ENCODE data around the gene GRID1. TPM values are rescaled to one million over a fixed set of nuclear protein-coding genes. Genes with fewer than 3 reads are reported as not detected.

The GRID1 gene
- total RNA-seq, 1 experiment from 2014 or later: not detected

- peak; percentile 86 for DNase-seq
- intact Hi-C loops (cut with micrococcal nuclease; ENCODE audit: unreplicated experiment): loop anchor here (1.0 to 5.0 kb wide), 3 partner anchors 115 to 382 kb away; no protein-coding TSS in a partner anchor
- CTCF ChIA-PET: no interaction called here
- peaks cover 9% of the 10 kb centered on the region for H3K27me3 Mint-ChIP-seq (ENCODE audit: unreplicated experiment)
- no peak overlapping the region for H3K4me3 Mint-ChIP-seq (ENCODE audit: low read depth, unreplicated experiment)
- H3K27ac Mint-ChIP-seq (ENCODE audit: unreplicated experiment): no peak overlapping the region
- peaks cover 4% of the 10 kb centered on the region for H3K36me3 Mint-ChIP-seq (ENCODE audit: insufficient read depth, unreplicated experiment)
- BruUV-seq (replicated peaks): no TSS peak
- peak; percentile 90 for TF ChIP-seq CTCF (IDR thresholded peaks at IDR 0.05; ENCODE audit: unreplicated experiment)
- no peaks in the 10 kb centered on the region for H3K4me1 Mint-ChIP-seq (ENCODE audit: low read depth, unreplicated experiment)
- no peaks in the 10 kb centered on the region for H3K9me3 Mint-ChIP-seq (ENCODE audit: low read depth, unreplicated experiment)
Measured at GRCh38 chr10:86376852-86377796, 10.5 kb upstream of the GRID1 start.

GRCh38 chr10:86376403-86376802 is 9.8 kb upstream of the GRID1 start:
- Mint-ChIP-seq H3K4me3 (ENCODE audit: low read depth, unreplicated experiment) (no peak overlapping the region), H3K36me3 (ENCODE audit: insufficient read depth, unreplicated experiment) (peaks cover 5% of the 10 kb centered on the region), H3K27me3 (ENCODE audit: unreplicated experiment) (peaks cover 16% of the 10 kb centered on the region), H3K9me3 (ENCODE audit: low read depth, unreplicated experiment) (no peaks in the 10 kb centered on the region), H3K27ac (ENCODE audit: unreplicated experiment) (no peak overlapping the region), H3K4me1 (ENCODE audit: low read depth, unreplicated experiment) (no peaks in the 10 kb centered on the region)
- CTCF ChIA-PET: no interaction called here
- BruUV-seq (replicated peaks): no TSS peak
- DNase-seq: no peak
- intact Hi-C loops (cut with micrococcal nuclease; ENCODE audit: unreplicated experiment): loop anchor here (2.0 to 5.0 kb wide), 2 partner anchors 114 to 198 kb away; no protein-coding TSS in a partner anchor
- TF ChIP-seq CTCF (IDR thresholded peaks at IDR 0.05; ENCODE audit: unreplicated experiment): no peak

- TF ChIP-seq CTCF (IDR thresholded peaks at IDR 0.05; ENCODE audit: unreplicated experiment): no peak
- Mint-ChIP-seq H3K36me3 (ENCODE audit: insufficient read depth, unreplicated experiment) (peaks cover 5% of the 10 kb centered on the region), H3K4me1 (ENCODE audit: low read depth, unreplicated experiment) (no peaks in the 10 kb centered on the region), H3K27me3 (ENCODE audit: unreplicated experiment) (peaks cover 28% of the 10 kb centered on the region), H3K27ac (ENCODE audit: unreplicated experiment) (no peak overlapping the region), H3K4me3 (ENCODE audit: low read depth, unreplicated experiment) (no peak overlapping the region), H3K9me3 (ENCODE audit: low read depth, unreplicated experiment) (no peaks in the 10 kb centered on the region)
- CTCF ChIA-PET: interaction anchor here (1.3 kb wide), 1 partner anchor 114 kb away, joined by 4 read pairs; no protein-coding TSS in a partner anchor
- no peak for DNase-seq
- no TSS peak for BruUV-seq (replicated peaks)
- intact Hi-C loops (cut with micrococcal nuclease; ENCODE audit: unreplicated experiment): loop anchor here (5.0 kb wide), 1 partner anchor 113 kb away; no protein-coding TSS in a partner anchor
Measured at GRCh38 chr10:86375204-86375603, 8.6 kb upstream of the GRID1 start.

GRCh38 chr10:86374664-86375063 is 8.1 kb upstream of the GRID1 start:
- BruUV-seq (replicated peaks): no TSS peak
- Mint-ChIP-seq H3K4me1 (ENCODE audit: low read depth, unreplicated experiment) (no peaks in the 10 kb centered on the region), H3K27ac (ENCODE audit: unreplicated experiment) (no peak overlapping the region), H3K4me3 (ENCODE audit: low read depth, unreplicated experiment) (no peak overlapping the region), H3K36me3 (ENCODE audit: insufficient read depth, unreplicated experiment) (peaks cover 5% of the 10 kb centered on the region), H3K9me3 (ENCODE audit: low read depth, unreplicated experiment) (no peaks in the 10 kb centered on the region), H3K27me3 (ENCODE audit: unreplicated experiment) (peaks cover 33% of the 10 kb centered on the region)
- CTCF ChIA-PET: interaction anchor here (1.3 kb wide), 1 partner anchor 114 kb away, joined by 4 read pairs; no protein-coding TSS in a partner anchor
- intact Hi-C loops (cut with micrococcal nuclease; ENCODE audit: unreplicated experiment): loop anchor here (5.0 kb wide), 1 partner anchor 112 kb away; no protein-coding TSS in a partner anchor
- no peak for TF ChIP-seq CTCF (IDR thresholded peaks at IDR 0.05; ENCODE audit: unreplicated experiment)
- DNase-seq: no peak
